Effector CD4-positive, alpha-beta T cell (primary cell): ENCODE measurements around the gene CACTIN.
"Not testable (repeated sequence)": the region's sequence is repeated elsewhere in the genome, so short reads cannot be mapped to it uniquely, and the experiment has no call there.

Experiments
- DNase-seq: peaks from one replicate; pipeline ENCODE4 v3.0.0-alpha.2; 2020

CACTIN gene

DNA sequence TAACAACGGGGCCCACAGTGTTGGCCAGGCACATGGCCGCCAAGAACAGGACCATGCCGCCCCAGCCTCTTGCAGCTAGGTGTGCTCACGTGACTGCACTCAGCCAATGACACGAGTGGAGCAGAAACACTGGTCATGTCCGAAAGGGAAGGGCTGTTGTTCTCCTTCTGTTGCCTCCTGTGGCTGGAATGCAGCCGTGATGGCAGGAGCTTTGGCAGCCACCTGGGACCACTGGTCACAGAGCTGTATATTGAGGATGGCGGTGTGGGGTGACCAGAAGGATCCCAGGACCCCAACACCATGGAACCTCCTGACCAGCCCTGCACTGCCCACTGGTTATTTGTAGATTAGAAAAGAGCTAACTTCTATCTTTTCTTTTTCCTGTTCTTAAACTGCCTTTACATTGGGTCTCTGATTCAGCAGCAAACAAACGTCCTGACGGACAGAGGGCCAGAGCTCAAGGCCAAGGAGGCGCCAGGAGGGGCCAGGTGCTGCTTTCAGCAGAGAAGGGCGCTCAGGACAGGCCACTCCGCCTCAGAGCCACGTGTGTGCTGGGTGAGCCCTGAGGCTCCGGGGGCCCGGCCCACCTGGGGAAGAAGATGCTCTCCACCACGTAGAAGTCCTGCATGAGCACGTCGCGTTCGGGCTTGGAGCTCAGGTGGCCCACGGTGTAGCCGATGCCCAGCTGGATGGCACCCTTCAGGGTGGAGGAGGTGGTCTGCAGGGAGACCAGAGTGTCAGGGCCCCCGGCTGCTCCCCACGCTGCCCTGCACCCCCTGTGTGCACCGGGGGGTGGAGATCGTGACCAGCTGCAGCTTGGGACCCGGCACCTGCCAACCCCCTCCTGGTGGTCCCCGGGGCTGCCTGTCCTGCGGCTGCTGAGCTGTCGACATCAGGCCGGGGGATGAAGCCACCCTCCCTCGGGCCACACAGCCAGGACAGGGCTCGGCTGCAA, 35.0 kb upstream of the CACTIN start:
- no peak for DNase-seq

DNA sequence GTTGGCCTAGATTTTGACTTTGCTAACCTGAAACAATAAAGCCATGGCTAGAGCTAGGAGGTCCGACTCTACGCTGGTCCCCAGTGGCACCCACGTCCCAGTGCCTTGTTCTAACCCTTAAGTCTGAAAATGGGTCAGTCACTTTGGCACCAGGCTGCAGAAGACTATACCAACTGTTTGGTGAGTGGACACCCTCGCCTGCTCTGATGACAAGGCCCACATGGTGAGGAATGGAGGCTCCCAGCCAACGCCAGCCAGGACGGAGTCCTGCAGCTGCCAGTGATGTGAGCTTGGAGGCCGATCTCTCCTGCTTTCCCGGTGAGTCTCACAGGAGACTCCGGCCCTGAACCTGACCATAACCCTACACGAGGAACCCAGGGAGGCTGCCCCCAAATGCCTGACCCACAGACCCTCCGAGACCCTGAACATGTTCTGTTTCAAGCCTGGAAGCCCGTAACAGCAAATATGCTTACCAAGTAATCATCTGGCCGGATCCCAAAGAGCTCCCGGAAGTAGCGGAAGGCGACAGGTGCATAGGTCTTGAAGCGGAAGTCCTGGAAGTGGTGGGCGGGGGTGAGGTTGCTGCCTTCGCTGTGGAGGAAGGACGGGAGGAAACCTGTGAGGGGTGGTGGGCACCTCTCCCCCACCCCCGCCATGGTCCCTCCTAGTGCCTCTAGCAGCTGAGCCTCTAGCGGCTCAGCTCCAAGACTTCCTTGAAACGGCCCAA, 34.1 kb upstream of the CACTIN start:
- no peak for DNase-seq

DNA sequence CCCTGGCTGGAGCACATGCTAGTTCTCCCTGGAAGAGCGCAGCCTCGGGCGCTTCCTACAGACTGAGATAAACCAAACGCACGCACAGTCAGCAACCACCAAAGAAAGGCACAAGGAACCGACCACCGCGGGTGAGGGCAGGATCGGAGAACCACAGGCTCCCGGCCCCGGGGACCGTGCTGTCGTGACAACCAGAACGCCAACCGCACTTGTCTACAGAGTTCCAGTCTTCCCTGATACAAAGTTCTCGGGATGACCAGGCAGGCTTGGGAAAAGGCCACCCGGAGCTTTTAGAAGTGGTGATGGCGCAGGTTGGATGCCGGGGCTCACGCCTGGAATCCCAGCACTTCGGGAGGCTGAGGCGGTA, 33.1 kb upstream of the CACTIN start:
- no peak for DNase-seq

DNA sequence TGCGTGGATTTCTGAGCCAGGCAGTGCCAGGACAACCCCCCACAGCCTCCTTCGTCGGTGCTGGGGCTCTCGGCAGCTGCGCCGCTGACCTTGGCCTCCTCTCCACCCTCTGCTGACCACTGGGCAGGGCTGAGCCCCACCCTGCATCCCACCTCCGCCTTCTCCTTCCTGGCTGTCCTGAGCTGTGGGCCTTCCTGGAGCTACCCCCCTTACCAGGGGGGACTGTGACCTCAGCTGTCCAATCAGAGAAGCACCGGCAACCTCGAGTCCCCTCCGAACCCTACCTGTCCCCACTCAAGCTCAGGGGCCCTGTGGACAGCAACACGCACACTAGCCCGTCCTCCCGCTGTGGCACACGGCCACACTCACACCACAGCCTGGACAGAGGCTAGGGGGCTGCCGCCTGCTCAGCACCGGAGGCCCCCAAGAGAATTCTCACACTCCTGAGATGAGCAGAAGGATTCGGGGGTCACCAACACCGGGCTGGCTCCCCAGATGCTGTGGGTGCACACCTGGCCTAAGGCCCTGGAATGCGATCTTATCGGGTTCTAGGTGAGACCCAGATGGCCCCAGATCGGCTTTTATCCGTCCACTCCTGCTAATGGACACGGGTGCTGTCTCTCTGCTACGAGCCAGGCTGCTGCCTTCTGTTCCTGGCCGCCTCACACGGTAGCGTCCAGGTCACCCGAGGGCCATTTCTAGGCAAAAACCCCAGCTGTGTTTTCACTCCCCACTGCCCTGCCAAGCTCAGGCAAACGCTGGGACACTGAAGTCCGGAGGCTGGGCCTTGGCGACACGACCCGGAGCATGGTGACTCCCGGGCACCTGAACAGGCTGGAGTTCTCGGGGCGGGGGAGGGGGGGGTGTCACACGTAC, 32.5 kb upstream of the CACTIN start:
- DNase-seq, result no peak

DNA sequence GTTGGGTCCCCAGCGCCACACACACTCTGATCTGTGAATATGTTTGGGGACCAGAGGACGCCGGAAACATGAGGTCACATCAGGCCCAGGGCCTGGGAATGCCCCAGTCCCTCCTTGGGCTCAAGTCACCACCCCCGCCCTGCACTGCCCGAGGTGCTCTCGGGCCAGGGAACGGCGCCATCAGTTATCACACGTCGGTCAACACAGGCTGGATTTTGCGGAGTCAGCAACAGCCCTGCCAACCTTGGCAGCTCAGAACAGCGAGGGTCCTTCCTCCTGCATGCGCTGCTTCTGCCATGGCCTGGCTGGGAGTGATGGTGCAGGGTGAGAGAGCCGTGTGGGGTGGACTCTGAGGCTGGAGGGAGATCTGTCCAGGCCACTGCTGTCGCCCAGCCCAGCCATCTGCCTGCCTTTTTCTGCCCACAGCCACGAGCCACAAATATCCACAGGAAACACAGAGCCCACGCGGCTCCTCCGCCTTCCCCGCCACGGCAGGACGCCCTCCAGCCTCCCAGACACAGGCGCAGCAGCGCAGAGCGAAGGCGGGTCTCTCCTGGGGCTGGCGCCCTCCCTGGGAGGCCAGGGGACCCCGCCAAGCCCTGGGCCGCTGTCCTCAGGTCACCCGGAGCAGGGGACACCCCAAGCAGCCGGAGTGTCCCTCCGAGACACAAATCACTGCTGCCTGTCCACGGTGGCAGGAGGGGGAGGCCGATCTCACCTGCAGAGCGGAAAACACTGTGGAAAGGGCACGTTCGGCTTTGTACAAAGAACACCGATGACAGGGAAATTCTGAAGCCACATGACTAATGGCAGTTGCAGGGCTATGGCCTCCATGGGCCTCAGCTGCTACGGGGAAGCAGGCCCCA, 31.6 kb upstream of the CACTIN start:
- DNase-seq, result no peak

DNA sequence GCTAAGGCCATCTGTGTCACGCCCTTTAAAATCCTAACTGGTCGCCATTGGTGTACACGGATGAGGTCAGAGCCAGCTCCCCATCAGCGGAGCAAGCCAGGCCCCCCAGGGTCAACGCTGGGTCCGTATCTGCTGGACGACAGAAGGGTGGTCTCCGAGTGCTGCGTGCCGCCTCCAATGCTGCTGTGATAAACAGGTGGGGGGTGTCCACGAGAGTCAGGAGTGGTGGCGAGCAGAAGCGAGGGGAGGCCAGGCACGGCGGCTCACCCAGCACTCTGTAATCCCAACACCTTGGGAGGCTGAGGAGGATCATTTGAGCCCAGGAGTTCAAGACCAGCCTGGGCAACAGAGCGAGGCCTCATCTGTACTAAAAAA, 30.8 kb upstream of the CACTIN start:
- DNase-seq, result no peak

DNA sequence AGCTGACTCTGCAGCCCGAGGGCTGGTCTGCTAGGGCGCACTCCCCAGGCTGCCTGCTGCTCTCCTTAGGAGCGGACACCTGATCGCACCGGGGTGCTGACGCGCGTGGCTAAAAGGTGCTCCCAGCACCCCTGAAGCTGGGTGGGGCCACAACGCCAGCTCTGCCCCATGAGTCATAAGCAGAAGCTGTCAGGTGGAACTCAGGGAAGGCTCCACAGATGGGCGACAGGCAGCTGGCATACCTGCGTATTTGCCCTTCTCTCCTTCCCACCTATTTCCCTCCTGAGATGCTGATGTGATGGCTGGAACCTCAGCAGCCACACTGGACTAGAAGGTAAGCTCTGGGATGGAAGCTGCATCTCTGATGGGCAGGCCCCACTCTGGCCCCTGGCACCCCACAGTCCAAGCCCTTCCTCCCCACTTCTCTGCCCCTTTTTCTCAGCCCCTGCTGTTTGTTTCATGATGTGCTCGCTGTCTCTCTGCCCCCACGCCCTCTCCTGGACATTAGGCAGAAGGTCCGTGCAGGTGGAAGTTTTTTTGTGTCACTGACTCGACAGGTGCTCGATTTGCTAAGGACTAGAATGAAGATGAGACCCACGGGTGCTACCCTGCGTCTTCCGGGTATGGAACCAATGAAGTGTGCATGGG, 30.3 kb upstream of the CACTIN start:
- DNase-seq, result no peak

DNA sequence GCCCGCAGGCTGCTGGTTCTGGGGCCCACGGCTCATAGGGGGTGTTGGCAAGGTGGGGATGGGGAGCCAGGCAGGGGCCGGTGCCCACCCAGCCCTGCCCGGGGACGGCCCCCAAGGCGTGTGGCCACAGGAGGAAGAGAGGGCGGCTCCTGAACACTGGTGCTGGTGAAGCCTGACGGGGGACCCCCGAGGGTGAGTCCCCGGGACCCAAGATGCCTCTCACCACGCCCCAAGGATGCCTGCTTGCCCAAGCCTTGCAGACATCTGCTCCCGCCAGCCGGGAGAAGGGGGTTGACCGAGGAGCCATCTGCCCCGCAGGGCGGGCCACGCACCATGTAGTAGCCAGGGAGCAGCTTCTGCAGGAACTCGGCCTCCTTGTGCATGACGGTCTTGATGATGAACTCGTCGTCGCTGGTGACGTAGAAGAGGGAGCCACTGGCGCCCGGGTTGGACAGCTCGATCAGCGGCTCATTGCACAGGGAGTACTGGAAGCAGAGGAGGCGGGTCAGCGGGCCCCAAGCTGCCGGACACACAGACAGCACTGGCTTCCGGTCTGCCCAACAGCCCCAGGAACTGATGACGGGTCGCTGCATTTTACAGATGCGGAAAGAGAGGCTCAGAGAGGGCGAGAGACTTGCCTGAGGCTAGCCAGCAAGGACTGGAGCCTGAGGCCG, 29.6 kb upstream of the CACTIN start:
- DNase-seq, result no peak

DNA sequence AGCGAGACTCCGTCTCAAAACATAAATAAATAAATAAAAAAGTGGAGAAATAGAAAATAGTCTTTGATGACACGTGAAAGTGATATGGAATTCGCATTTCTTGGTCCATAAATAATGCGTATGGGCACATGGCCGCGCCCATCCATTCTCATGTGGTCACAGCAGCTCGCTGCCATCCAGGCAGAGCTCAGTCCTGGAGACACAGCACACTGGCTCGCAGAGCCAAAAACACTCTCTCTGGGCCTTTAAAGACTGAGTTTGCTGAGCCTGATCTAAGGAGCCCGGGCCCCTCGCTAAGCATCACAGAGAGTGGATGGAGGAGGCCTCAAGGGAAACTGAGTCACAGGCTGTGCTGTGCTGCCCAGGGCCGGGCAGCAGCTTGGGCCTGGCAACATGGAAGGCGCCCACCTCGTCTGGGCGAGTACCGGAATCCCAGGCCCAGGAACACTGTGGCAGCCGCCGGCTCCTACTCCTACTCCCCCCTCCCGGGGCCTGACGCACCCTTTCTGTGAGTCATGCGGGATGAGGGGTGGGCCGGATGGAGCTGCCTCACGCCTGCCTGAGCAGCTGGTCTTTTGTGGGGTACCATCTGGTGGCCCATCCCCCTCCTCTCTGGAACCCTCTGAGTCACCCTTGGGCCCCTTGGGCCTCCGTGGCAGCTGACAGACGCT, 28.9 kb upstream of the CACTIN start:
- no peak for DNase-seq

DNA sequence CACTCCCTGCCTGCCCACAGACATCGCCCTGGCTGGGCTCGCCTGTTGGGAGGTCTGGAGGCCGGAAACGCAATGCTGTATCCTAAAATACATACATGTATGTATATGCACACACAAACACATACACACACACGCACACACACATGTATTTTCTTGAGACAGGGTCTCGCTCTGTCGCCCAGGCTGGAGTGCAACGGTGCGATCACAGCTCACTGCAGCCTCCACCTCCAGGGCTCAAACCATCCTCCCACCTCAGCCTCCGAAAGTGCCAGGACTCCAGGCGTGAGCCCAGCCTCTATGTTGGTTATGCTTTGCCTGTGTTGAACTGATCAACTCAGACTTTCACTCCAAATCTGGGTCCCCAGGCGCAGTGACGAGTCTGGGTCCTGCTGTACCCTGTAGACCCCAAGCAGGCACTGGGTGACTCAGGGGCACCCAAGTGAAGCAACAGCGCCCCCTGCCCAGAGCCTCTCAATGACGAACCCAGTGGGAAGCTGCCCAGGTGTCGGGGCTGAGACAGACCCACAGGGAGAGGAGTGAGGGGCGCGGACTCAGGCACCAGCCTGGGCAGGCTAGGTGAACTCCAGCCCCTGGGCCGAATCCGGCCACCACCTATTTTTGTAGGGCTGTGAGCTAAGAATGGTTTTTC, 27.4 kb upstream of the CACTIN start:
- DNase-seq, result no peak

DNA sequence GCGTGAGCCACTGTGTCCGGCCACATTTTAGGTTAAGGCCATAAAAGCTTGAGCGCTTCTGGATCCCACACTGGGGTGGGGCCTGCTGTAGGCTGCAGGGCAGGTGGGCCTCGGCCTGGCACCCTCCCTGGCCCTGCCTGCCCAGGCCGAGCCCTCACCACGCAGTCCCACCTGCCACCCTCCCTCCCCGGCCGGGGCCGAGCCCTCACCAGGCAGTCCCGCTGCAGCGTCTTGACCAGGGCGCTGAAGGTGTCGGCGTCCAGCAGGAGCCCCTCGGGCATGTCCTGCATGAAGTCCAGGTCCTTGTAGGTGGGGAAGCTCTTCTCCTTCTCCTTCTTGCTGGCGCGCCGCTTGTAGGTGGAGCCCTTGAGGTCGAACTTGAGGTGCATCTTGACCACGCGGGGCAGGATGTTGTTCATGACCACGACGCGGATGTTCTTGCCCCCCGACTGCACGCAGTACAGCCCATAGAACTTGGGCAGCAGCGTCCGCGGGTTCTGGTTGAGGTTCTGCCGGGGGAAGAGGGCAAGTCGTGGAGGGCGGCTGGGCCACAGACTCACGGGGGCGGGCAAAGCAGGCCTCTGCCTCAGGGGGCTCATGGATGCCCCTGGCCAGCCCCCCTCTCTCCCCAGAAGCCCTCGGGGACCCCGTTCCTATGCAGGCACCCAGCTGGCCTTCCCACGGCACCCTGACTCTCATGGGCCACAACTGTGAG, 26.6 kb upstream of the CACTIN start:
- no peak for DNase-seq

DNA sequence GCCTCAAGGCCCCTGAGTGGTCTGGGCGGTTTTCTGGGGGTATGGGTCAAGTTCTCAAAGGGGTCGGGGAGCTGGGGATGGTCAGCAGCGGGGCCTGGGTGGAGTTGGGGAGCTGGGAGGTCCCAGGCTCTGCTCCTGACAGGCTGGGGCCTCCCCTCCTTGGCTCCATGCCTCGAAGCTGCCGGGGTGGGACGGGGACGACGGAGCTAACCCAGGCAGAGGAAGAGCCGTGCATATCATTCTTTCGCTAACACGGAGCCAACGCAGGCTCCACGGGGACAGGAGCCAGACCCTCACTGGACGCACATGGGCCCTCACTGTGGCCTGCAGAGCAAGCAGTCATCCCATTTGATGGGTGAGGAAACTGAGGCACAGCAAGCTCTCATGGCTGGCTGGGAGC, 25.8 kb upstream of the CACTIN start:
- no peak for DNase-seq

DNA sequence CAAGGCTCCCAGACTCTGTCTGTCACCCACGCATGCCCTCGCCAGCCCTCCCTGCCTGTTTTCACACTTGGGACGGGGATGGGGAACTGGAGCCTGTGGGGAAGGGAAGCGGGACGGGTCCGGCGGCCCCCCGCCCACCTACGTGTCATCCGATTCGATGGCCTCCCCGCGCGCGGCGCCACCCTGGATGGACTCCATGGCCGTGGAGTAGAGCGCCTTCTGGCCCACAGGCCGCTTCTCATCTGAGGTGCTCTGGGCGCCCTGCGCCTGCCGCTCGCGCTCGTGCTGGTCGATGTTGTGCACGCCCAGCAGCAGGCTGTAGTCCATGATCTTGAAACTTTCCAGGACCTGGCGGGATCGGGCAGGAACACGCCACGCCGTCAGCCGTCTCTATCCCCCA, 25.1 kb upstream of the CACTIN start:
- no peak for DNase-seq

DNA sequence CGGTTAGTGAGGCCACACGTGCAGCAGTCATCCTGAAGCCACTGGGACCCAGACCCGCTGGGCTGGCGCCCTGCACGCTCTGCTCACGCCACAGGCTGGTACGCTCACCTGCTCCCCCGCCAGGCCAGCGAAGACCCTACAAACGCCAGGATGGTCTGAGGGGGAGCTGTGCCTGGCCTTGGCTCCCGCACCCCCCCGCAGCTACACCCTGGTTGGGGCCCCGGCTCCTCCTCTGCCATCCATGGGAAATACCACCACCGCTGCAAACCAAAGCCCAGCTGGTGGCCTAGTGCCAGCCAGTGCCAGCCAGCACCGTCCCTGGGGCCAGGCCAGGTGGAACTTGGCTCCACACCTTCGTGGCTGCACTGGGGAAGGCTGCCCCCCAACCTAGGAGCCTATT, 23.3 kb upstream of the CACTIN start:
- DNase-seq, result no peak

DNA sequence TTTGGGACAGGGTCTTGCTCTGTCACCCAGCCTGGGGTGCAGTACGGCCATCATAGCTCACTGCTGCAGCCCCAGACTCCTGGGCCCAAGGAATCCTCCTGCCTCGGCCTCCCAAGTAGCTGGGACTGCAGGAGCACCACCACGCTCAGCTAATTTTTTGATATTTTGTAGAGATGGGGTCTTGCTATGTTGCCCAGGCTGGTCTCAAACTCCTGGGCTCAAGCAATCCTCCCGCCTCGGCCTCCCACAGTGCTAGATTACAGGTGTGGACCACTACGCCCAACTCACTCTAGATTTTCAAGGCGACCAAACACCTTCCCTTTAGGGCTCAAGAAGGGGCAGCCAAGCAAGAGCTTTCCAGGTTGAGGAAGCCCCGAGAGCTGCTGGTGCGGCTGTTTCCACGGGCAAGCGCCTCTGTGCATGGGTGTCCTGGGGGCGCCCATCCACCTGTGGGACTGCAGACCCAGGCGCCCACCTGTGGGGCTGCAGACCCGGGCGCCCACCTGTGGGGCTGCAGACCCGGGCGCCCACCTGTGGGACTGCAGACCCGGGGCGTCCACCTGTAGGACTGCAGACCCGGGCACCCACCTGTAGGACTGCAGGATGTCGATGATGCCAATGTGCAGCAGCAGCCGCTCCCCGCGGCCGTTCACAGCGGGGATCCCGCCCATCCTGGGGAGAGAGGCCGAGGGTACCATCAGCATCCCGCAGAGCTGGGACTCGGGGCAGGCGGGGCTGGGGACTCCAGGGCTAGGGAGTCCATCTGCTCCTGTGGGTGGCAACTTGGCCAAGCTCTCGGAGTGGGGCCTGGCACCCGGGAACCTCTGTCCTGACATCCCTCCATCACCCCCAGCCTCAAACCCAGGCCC, 21.7 kb upstream of the CACTIN start:
- DNase-seq, result no peak

DNA sequence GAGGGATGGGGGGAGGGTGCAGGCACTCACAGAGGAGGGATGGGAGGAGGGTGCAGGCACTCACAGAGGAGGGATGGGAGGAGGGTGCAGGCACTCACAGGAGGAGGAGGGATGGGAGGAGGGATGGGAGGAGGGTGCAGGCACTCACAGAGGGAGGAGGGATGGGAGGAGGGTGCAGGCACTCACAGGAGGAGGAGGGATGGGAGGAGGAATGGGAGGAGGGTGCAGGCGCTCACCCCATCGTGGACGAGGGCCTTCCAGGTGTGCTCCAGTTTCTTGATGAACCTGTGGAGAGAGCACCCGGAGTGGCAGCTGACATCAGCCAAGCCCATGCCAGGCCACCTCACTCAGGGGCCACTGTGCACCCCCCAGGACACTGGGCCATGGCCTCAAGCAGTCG, 20.5 kb upstream of the CACTIN start:
- not testable (repeated sequence) for DNase-seq

DNA sequence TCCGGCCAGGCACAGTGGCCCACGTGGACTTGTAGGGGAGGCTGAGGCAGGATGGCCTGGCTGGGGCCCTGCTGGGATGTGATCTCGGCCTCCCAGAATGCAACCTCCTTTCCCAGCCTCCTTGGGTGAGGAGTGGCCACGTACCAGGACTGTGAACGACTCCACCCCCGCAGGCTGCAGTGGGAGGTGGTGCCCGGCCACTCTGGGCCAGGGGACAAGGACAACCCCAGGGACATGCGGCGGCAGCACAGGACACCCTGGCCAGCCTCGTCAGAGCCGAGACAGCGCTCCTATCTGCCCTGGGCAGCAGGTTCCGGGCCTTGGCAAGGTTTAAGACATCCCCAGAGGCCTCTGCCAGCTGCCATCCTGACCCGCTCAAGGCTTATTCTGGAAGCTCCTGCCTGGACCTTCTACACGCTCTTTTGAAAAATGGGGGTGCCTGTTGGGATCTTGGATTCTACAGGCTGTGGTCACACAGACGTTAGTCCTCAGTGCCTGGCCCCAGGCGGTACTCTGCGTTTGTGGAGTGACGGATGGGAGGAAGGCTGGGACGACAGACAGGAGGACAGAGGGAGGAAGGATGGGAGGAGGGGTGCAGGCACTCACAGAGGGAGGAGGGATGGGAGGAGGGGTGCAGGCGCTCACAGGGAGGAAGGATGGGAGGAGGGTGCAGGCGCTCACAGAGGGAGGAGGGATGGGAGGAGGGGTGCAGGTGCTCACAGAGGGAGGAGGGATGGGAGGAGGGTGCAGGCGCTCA, 19.9 kb upstream of the CACTIN start:
- no peak for DNase-seq

DNA sequence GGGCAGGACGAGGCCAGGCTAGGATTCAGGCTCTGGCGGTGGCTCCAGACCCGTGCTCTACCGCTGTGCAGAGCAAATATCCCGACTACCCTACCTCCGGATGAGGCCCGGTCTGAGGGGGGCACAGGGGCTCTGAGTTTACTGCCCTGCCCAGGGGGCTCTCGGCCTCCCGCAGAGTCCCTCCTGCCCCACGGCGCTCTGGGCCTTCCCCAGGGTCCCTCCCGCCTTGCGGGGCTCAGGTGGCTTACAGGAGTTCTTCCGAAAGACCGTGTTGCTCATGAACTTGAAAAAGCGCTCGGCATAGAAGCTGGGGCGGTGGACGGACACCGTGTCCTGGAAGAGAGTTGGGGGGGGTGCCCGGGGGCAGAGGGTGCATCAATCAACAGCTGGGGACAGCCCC, 19.1 kb upstream of the CACTIN start:
- no peak for DNase-seq
